Mesendoderm (in vitro differentiated cells): ENCODE data around the gene MAP3K20.

Experiments
- DNase-seq: peaks from one replicate; pipeline ENCODE4 v3.0.0; 2013
- H2AK5ac ChIP-seq: 2 replicates; pipeline ENCODE4 v1.6.1; 2013; ENCODE audit warnings: low read length, inconsistent platforms
- H2BK120ac ChIP-seq: 2 replicates; pipeline ENCODE4 v1.6.1; 2013; ENCODE audit warnings: low read depth, mild to moderate bottlenecking, low read length, moderate library complexity, mixed read lengths
- H2BK15ac ChIP-seq: replicated peaks from 2 replicates; pipeline ENCODE4 v1.6.1; 2013; ENCODE audit warnings: low read depth, mild to moderate bottlenecking, moderate library complexity
- H2BK5ac ChIP-seq: 2 replicates; pipeline ENCODE4 v1.6.1; 2013; ENCODE audit warnings: low read length, inconsistent platforms
- H3K18ac ChIP-seq: 2 replicates; pipeline ENCODE4 v1.6.1; 2013; ENCODE audit warnings: mild to moderate bottlenecking, low read length, mixed read lengths
- H3K23ac ChIP-seq: one replicate; pipeline ENCODE4 v1.6.1; 2013; ENCODE audit warnings: low read length
- H3K27ac ChIP-seq: 2 replicates; pipeline ENCODE4 v1.5.1; 2013; ENCODE audit warnings: low read depth, mild to moderate bottlenecking, inconsistent platforms, low read length, moderate library complexity
- H3K27me3 ChIP-seq: 2 replicates; pipeline ENCODE4 v1.6.1; 2013; ENCODE audit warnings: low read length, control low read depth, mild to moderate bottlenecking, inconsistent platforms; ENCODE audit not compliant: insufficient read depth, poor library complexity
- H3K36me3 ChIP-seq: 2 replicates; pipeline ENCODE4 v1.6.1; 2013; ENCODE audit warnings: low read length, inconsistent platforms; ENCODE audit not compliant: control insufficient read depth, insufficient read depth
- H3K4ac ChIP-seq: one replicate; pipeline ENCODE4 v1.6.1; 2013; ENCODE audit warnings: low read depth, mild to moderate bottlenecking, low read length, moderate library complexity
- H3K4me1 ChIP-seq: 2 replicates; pipeline ENCODE4 v1.6.1; 2013; ENCODE audit warnings: low read depth, low read length, inconsistent platforms; ENCODE audit not compliant: control insufficient read depth
- H3K4me2 ChIP-seq: 2 replicates; pipeline ENCODE4 v1.6.1; 2013; ENCODE audit warnings: low read length
- H3K4me3 ChIP-seq: 2 replicates; pipeline ENCODE4 v1.5.1; 2013; ENCODE audit warnings: mild to moderate bottlenecking, low read length
- H3K56ac ChIP-seq: one replicate; pipeline ENCODE4 v1.6.1; 2013; ENCODE audit warnings: low read length
- H3K79me1 ChIP-seq: 2 replicates; pipeline ENCODE4 v1.6.1; 2013; ENCODE audit warnings: low read length, inconsistent platforms
- H3K79me2 ChIP-seq: 2 replicates; pipeline ENCODE4 v1.6.1; 2013; ENCODE audit warnings: mild to moderate bottlenecking, low read length; ENCODE audit not compliant: control insufficient read depth, insufficient read depth
- H3K9ac ChIP-seq: 2 replicates; pipeline ENCODE4 v1.6.1; 2013; ENCODE audit warnings: low read length, inconsistent platforms
- H4K5ac ChIP-seq: one replicate; pipeline ENCODE4 v1.6.1; 2013; ENCODE audit warnings: low read length
- H4K8ac ChIP-seq: one replicate; pipeline ENCODE4 v1.6.1; 2013; ENCODE audit warnings: low read depth, mild to moderate bottlenecking, control low read depth, low read length, moderate library complexity
- WGBS: extraction: QIAGEN DNeasy Blood & Tissue Kit; methylation state at CpG from one replicate; pipeline ENCODE4 v1.1.7; 2013; ENCODE audit warnings: low lambda C conversion rate, missing lambda C conversion rate; ENCODE audit not compliant: insufficient coverage; ENCODE audit errors: extremely low coverage; 5-methylcytosine and 5-hydroxymethylcytosine counted together

The MAP3K20 gene

DNA sequence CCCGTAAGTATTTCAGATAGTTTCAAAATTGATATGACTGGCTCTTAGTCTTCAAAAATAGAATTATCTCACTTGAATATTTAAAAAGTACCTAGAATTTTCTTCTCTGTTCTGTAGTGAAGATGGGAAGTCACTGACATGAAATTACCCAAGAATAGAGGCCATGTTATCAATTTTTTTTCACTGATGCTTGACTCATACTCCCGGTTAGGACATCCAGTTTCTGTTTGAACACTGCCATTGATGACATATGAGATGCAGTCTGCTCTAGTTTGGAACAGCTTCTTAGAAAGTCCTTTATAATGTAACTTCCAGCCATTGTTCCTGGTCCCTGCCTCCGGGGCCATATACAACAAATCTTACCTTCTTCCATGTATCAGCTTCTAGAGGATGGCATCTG, 26.0 kb downstream of the MAP3K20 start:
- no peak overlapping the region for H3K9ac ChIP-seq
- H3K4ac ChIP-seq: no peak overlapping the region
- no peaks in the 10 kb centered on the region for H3K79me1 ChIP-seq
- no peaks in the 10 kb centered on the region for H3K36me3 ChIP-seq
- H3K4me2 ChIP-seq: no peak overlapping the region
- no peak for DNase-seq
- H3K79me2 ChIP-seq: no peaks in the 10 kb centered on the region
- no peak overlapping the region for H3K56ac ChIP-seq
- peaks cover 5% of the 10 kb centered on the region for H3K4me1 ChIP-seq
- no peak overlapping the region for H2AK5ac ChIP-seq
- WGBS: no CpG with 5 or more reads among the region's 3 CpGs
- H2BK5ac ChIP-seq: no peak overlapping the region
- no peak overlapping the region for H3K18ac ChIP-seq
- no peak overlapping the region for H3K27ac ChIP-seq
- H2BK15ac ChIP-seq: no peak overlapping the region
- no peak overlapping the region for H4K8ac ChIP-seq
- H3K23ac ChIP-seq: no peak overlapping the region
- no peaks in the 10 kb centered on the region for H3K27me3 ChIP-seq
- no peak overlapping the region for H2BK120ac ChIP-seq
- no peak overlapping the region for H4K5ac ChIP-seq
- H3K4me3 ChIP-seq: no peak overlapping the region

GRCh38 chr2:173104156-173104555, 28.5 kb downstream of the MAP3K20 start:
- H2BK120ac ChIP-seq: no peak overlapping the region
- H3K4me2 ChIP-seq: no peak overlapping the region
- H3K79me2 ChIP-seq: no peaks in the 10 kb centered on the region
- no peak overlapping the region for H3K23ac ChIP-seq
- no peak overlapping the region for H4K8ac ChIP-seq
- H4K5ac ChIP-seq: no peak overlapping the region
- no peak overlapping the region for H3K4ac ChIP-seq
- no peak overlapping the region for H3K27ac ChIP-seq
- no peak for DNase-seq
- no peaks in the 10 kb centered on the region for H3K79me1 ChIP-seq
- H2AK5ac ChIP-seq: no peak overlapping the region
- H3K9ac ChIP-seq: no peak overlapping the region
- H3K4me3 ChIP-seq: no peak overlapping the region
- no peaks in the 10 kb centered on the region for H3K27me3 ChIP-seq
- H2BK15ac ChIP-seq: no peak overlapping the region
- no peak overlapping the region for H2BK5ac ChIP-seq
- H3K36me3 ChIP-seq: no peaks in the 10 kb centered on the region
- no peak overlapping the region for H3K56ac ChIP-seq
- no peak overlapping the region for H3K18ac ChIP-seq
- whole genome bisulfite sequencing: no CpG with 5 or more reads among the region's 1 CpG
- H3K4me1 ChIP-seq: peaks cover 5% of the 10 kb centered on the region

GRCh38 chr2:173106959-173107628, 31.4 kb downstream of the MAP3K20 start:
- WGBS: no CpG with 5 or more reads among the region's 8 CpGs
- Histone ChIP-seq H3K79me2 (no peaks in the 10 kb centered on the region), H2BK15ac (no peak overlapping the region), H2AK5ac (no peak overlapping the region), H3K9ac (no peak overlapping the region), H3K4me1 (no peaks in the 10 kb centered on the region), H3K23ac (no peak overlapping the region), H3K79me1 (no peaks in the 10 kb centered on the region), H2BK120ac (no peak overlapping the region), H4K8ac (no peak overlapping the region), H3K27me3 (no peaks in the 10 kb centered on the region), H3K18ac (no peak overlapping the region), H3K4me2 (no peak overlapping the region), H3K56ac (no peak overlapping the region), H3K36me3 (no peaks in the 10 kb centered on the region), H3K27ac (no peak overlapping the region), H4K5ac (no peak overlapping the region), H3K4ac (no peak overlapping the region), H2BK5ac (no peak overlapping the region), H3K4me3 (no peak overlapping the region)
- no peak for DNase-seq

- no peaks in the 10 kb centered on the region for H3K36me3 ChIP-seq
- H4K8ac ChIP-seq: no peak overlapping the region
- H3K27ac ChIP-seq: no peak overlapping the region
- no peak overlapping the region for H3K56ac ChIP-seq
- H3K4me1 ChIP-seq: no peaks in the 10 kb centered on the region
- no peak overlapping the region for H2BK5ac ChIP-seq
- no peak overlapping the region for H3K4me3 ChIP-seq
- H2BK120ac ChIP-seq: no peak overlapping the region
- no peak for DNase-seq
- no peak overlapping the region for H2AK5ac ChIP-seq
- H3K4me2 ChIP-seq: no peak overlapping the region
- no peak overlapping the region for H4K5ac ChIP-seq
- no peaks in the 10 kb centered on the region for H3K27me3 ChIP-seq
- no peak overlapping the region for H3K23ac ChIP-seq
- WGBS: no CpG with 5 or more reads among the region's 6 CpGs
- no peak overlapping the region for H2BK15ac ChIP-seq
- no peaks in the 10 kb centered on the region for H3K79me2 ChIP-seq
- H3K18ac ChIP-seq: no peak overlapping the region
- H3K9ac ChIP-seq: no peak overlapping the region
- H3K4ac ChIP-seq: no peak overlapping the region
- H3K79me1 ChIP-seq: no peaks in the 10 kb centered on the region
Measured at GRCh38 chr2:173107629-173108022, 32.0 kb downstream of the MAP3K20 start.

GRCh38 chr2:173109253-173110188, 33.9 kb downstream of the MAP3K20 start:
- H3K23ac ChIP-seq: no peak overlapping the region
- no peak overlapping the region for H2BK120ac ChIP-seq
- no peak overlapping the region for H2AK5ac ChIP-seq
- H2BK15ac ChIP-seq: no peak overlapping the region
- H3K9ac ChIP-seq: no peak overlapping the region
- H3K36me3 ChIP-seq: no peaks in the 10 kb centered on the region
- H3K4me3 ChIP-seq: no peak overlapping the region
- no peak overlapping the region for H3K4me2 ChIP-seq
- no peak for DNase-seq
- no peaks in the 10 kb centered on the region for H3K79me1 ChIP-seq
- no peak overlapping the region for H3K56ac ChIP-seq
- H3K27me3 ChIP-seq: no peaks in the 10 kb centered on the region
- H3K27ac ChIP-seq: no peak overlapping the region
- WGBS: no CpG with 5 or more reads among the region's 6 CpGs
- no peak overlapping the region for H3K18ac ChIP-seq
- no peak overlapping the region for H4K5ac ChIP-seq
- H2BK5ac ChIP-seq: no peak overlapping the region
- no peaks in the 10 kb centered on the region for H3K4me1 ChIP-seq
- no peak overlapping the region for H3K4ac ChIP-seq
- no peaks in the 10 kb centered on the region for H3K79me2 ChIP-seq
- H4K8ac ChIP-seq: no peak overlapping the region
